GM12878 (cell line): ENCODE results near the gene HP1BP3. TPM values are rescaled to one million over a fixed set of nuclear protein-coding genes. Genes with fewer than 3 reads are reported as not detected.

ENCODE experiments used
- ATAC-seq: fragments of 200-7000 bp; cut with Tn5 transposase; 3 replicates; pipeline ENCODE4 v1.9.1; 2020; ENCODE audit warnings: mild to moderate bottlenecking, moderate library complexity
- BruUV-seq: library from RNA; stranded (reverse); fragments of 400-500 nt; replicated peaks from 2 replicates; lab custom pipeline; 2021; lab: Mats Ljungman, UMichigan
- CTCF ChIA-PET: fragments of 300-600 bp; sonication (Branson Sonifier 250); formaldehyde crosslinking; extraction: SDS; loops from one replicate; lab custom pipeline; 2021; ENCODE audit warnings: inconsistent platforms; lab: Yijun Ruan, JAX
- POLR2A ChIA-PET: fragments of 350-600 bp; formaldehyde crosslinking; extraction: SDS; loops from one replicate; lab custom pipeline; 2021; ENCODE audit warnings: inconsistent platforms; lab: Charles Lee
- RAD21 ChIA-PET: fragments of 300-600 bp; sonication (Branson Sonifier 250); formaldehyde crosslinking; loops from one replicate; lab custom pipeline; 2023; ENCODE audit warnings: antibody characterized with exemption; ENCODE audit not compliant: unreplicated experiment; lab: Charles Lee
- SMC1A ChIA-PET: fragments of 300-600 bp; sonication (Branson Sonifier 250); formaldehyde crosslinking; loops from one replicate; lab custom pipeline; 2023; ENCODE audit not compliant: unreplicated experiment, uncharacterized antibody; lab: Charles Lee
- DNase-seq: peaks from one replicate; pipeline ENCODE4 v3.0.0-alpha.2; 2011; ENCODE audit warnings: low read depth, low spot score
- FAIRE-seq: peaks from 3 replicates; lab custom pipeline; 2011; peaks lifted over from hg19 to GRCh38; lab: Jason Lieb, UNC
- H2AFZ ChIP-seq: 2 replicates; pipeline ENCODE4 v1.6.0; 2011; ENCODE audit warnings: low read depth, low read length, control low read depth; ENCODE audit not compliant: control insufficient read depth
- H3K27ac ChIP-seq: 2 replicates; pipeline ENCODE4 v1.5.1; 2011; ENCODE audit warnings: control low read depth; ENCODE audit not compliant: control insufficient read depth, insufficient read depth
- H3K27me3 ChIP-seq, 2 experiments: replicated peaks in 1 of 2; 2 replicates each; pipeline versions ENCODE4 v1.6.0 to v1.6.1; 2011; ENCODE audit warnings: low read length in 1 of 2; ENCODE audit not compliant: control insufficient read depth in 2 of 2, insufficient read depth in 2 of 2
- H3K36me3 ChIP-seq, 2 experiments: 2 replicates each; pipeline ENCODE4 v1.5.1; 2011; ENCODE audit warnings: low read length in 1 of 2; ENCODE audit not compliant: control insufficient read depth in 2 of 2, insufficient read depth in 2 of 2
- H3K4me1 ChIP-seq: 2 replicates; pipeline ENCODE4 v1.6.1; 2011; ENCODE audit warnings: mild to moderate bottlenecking, low read length, moderate library complexity, mixed read lengths; ENCODE audit not compliant: control insufficient read depth, insufficient read depth
- H3K4me2 ChIP-seq: 2 replicates; pipeline ENCODE4 v1.6.0; 2011; ENCODE audit warnings: control low read depth; ENCODE audit not compliant: control insufficient read depth, insufficient read depth
- H3K4me3 ChIP-seq: fragments of 200-600 bp; sonication (generic); 2 replicates; pipeline ENCODE4 v1.5.1; 2016
- H3K79me2 ChIP-seq: 2 replicates; pipeline ENCODE4 v1.6.0; 2011; ENCODE audit warnings: low read length; ENCODE audit not compliant: control insufficient read depth, insufficient read depth
- H3K9ac ChIP-seq: 2 replicates; pipeline ENCODE4 v1.8.0; 2011; ENCODE audit warnings: low read length, control low read depth, mixed read lengths; ENCODE audit not compliant: control insufficient read depth, insufficient read depth
- H3K9me3 ChIP-seq: replicated peaks from 3 replicates; pipeline ENCODE4 v1.5.1; 2011; ENCODE audit warnings: mild to moderate bottlenecking, low read length; ENCODE audit not compliant: control insufficient read depth, insufficient read depth
- H4K20me1 ChIP-seq: 2 replicates; pipeline ENCODE4 v1.6.0; 2011; ENCODE audit not compliant: control insufficient read depth, insufficient read depth
- ASH2L ChIP-seq: fragments of 300-600, 200-600 bp; sonication (generic); IDR thresholded peaks from 2 replicates; pipeline ENCODE4 v1.6.1; 2017; ENCODE audit warnings: low read depth, mild to moderate bottlenecking, borderline replicate concordance
- ATF7 ChIP-seq: fragments of 450-650 bp; IDR thresholded peaks from 2 replicates; pipeline ENCODE4 v1.6.1; 2016; ENCODE audit warnings: low read depth, mild to moderate bottlenecking
- CBX5 ChIP-seq: sonication (generic); IDR thresholded peaks from 2 replicates; pipeline ENCODE4 v1.6.1; 2016; ENCODE audit warnings: low read depth, moderate library complexity, mild to moderate bottlenecking, inconsistent platforms
- EZH2 ChIP-seq: IDR thresholded peaks from 2 replicates; pipeline ENCODE4 v1.6.1; 2012; ENCODE audit warnings: low read depth, mild to moderate bottlenecking, control low read depth, inconsistent platforms, low read length, borderline replicate concordance; ENCODE audit not compliant: control insufficient read depth
- IKZF1 ChIP-seq: fragments of 450-650 bp; conservative IDR thresholded peaks from 2 replicates; pipeline ENCODE4 v1.6.1; 2017; ENCODE audit warnings: antibody characterized with exemption, mild to moderate bottlenecking
- MEF2A ChIP-seq: IDR thresholded peaks from 2 replicates; pipeline ENCODE4 v1.6.1; 2011; ENCODE audit warnings: low read depth, mild to moderate bottlenecking, low read length, moderate library complexity; ENCODE audit not compliant: insufficient read depth
- MLLT1 ChIP-seq: fragments of 450-650 bp; IDR thresholded peaks from 2 replicates; pipeline ENCODE4 v1.6.1; 2016; ENCODE audit warnings: mild to moderate bottlenecking
- MTA2 ChIP-seq: fragments of 450-650 bp; IDR thresholded peaks from 2 replicates; pipeline ENCODE4 v1.6.1; 2016; ENCODE audit warnings: low read depth, mild to moderate bottlenecking, moderate library complexity
- SMAD5 ChIP-seq: IDR thresholded peaks from 2 replicates; pipeline ENCODE4 v1.6.1; 2016; ENCODE audit warnings: antibody characterized with exemption, low read depth
- SREBF2 ChIP-seq: IDR thresholded peaks from 2 replicates; pipeline ENCODE4 v1.6.1; 2012; ENCODE audit warnings: mild to moderate bottlenecking, low read length
- SUZ12 ChIP-seq: fragments of 200-600 bp; sonication (generic); IDR thresholded peaks from one replicate; pipeline ENCODE4 v1.6.1; 2018; ENCODE audit warnings: antibody characterized with exemption, mild to moderate bottlenecking; ENCODE audit not compliant: unreplicated experiment
- TBL1XR1 ChIP-seq: IDR thresholded peaks from 2 replicates; pipeline ENCODE4 v1.6.1; 2012; ENCODE audit warnings: low read depth, low read length, improper control_type of control experiment
- WRNIP1 ChIP-seq: IDR thresholded peaks from 2 replicates; pipeline ENCODE4 v1.6.1; 2011; ENCODE audit warnings: low read depth, low read length, improper control_type of control experiment, borderline replicate concordance
- ZNF217 ChIP-seq: fragments of 450-650 bp; IDR thresholded peaks from 2 replicates; pipeline ENCODE4 v1.6.1; 2017; ENCODE audit warnings: antibody characterized with exemption, mild to moderate bottlenecking
- WGBS: methylation state at CpG from one replicate; pipeline ENCODE4 v1.1.6; 2016; ENCODE audit warnings: low lambda C conversion rate; ENCODE audit not compliant: insufficient replicate concordance, insufficient coverage; ENCODE audit errors: missing lambda C conversion rate; 5-methylcytosine and 5-hydroxymethylcytosine counted together
- in situ Hi-C: fragments of 300-500 bp; cut with MboI; formaldehyde crosslinking; loops from 9 replicates; pipeline ENCODE4 v1.14.3; 2018; ENCODE audit warnings: mixed read lengths
- intact Hi-C: fragments of 100-400 bp; cut with micrococcal nuclease; formaldehyde crosslinking; loops from one replicate; pipeline ENCODE4 v1.14.2; 2022; ENCODE audit not compliant: unreplicated experiment
- polyA plus RNA-seq, 11 experiments: library from polyadenylated mRNA; depleted of rRNA in 4 of 11; unstranded in 6 of 11; stranded (reverse) in 5 of 11; fragments of >200 nt; fragmentation: Nextera tagmentation in 4 of 11; fragmentation: Illumina TruSeq in 1 of 11; extraction: Ambion mirVana in 4 of 11; extraction: Trizol in 1 of 11; gene quantifications; 1 replicate in 1 of 11; 2 replicates in 10 of 11; pipeline versions ENCODE4 v1.2.1 to v1.2.3, GENCODE V29; 2011 to 2016; ENCODE audit warnings: inconsistent platforms in 2 of 11, missing spikeins in 2 of 11, low read depth in 1 of 11
- total RNA-seq, 4 experiments: library from RNA; depleted of rRNA in 3 of 4; stranded (reverse); fragments of >200 nt in 3 of 4; fragmentation: Illumina TruSeq in 1 of 4; extraction: Trizol in 1 of 4; gene quantifications; 2 replicates each; pipeline versions ENCODE4 v1.2.1 to v1.2.3, GENCODE V29; 2013 to 2021
- TF ChIP-seq, protein P1 (sequence below): fragments of 450-650 bp; IDR thresholded peaks from 2 replicates; pipeline ENCODE4 v1.6.1; 2017; ENCODE audit warnings: borderline replicate concordance

Gene HP1BP3
- total and polyA plus RNA-seq, 10 of the 15 experiments (the other 5 are each of a cell fraction or from before 2014, with no cell fraction given): 32.6 to 188 (median 133) TPM

- TF ChIP-seq ASH2L (no peak), ZNF217 (no peak)
Observed at GRCh38 chr1:20716232-20716631, 70.9 kb downstream of the HP1BP3 start (continued).

- no peak for FAIRE-seq
- DNase-seq: no peak
- ChIA-PET CTCF (interaction anchor here (1.3 kb wide), 1 partner anchor 19 kb away, joined by 3 read pairs; no protein-coding TSS in a partner anchor), POLR2A (no interaction called here), RAD21 (no interaction called here), SMC1A (no interaction called here)
- 68% methylated on average over 15 of the region's 15 CpGs for WGBS
- no peaks in the 10 kb centered on the region; the same call in 2 of the 3 replicates for H3K9me3 ChIP-seq
- no peaks in the 10 kb centered on the region for H3K79me2 ChIP-seq
- no peaks in the 10 kb centered on the region for H3K4me1 ChIP-seq
- no peak for TF ChIP-seq SREBF2
- no peak for TF ChIP-seq IKZF1
- TF ChIP-seq WRNIP1: no peak
- TF ChIP-seq ATF7: no peak
- no peak for TF ChIP-seq MTA2
- no peak for TF ChIP-seq SMAD5
- TF ChIP-seq ASH2L: no peak
- TF ChIP-seq CBX5: no peak
- no peak for TF ChIP-seq MEF2A
- TF ChIP-seq MLLT1: no peak
- no peak for TF ChIP-seq EZH2
- TF ChIP-seq TBL1XR1: no peak
- TF ChIP-seq, protein P1, sequence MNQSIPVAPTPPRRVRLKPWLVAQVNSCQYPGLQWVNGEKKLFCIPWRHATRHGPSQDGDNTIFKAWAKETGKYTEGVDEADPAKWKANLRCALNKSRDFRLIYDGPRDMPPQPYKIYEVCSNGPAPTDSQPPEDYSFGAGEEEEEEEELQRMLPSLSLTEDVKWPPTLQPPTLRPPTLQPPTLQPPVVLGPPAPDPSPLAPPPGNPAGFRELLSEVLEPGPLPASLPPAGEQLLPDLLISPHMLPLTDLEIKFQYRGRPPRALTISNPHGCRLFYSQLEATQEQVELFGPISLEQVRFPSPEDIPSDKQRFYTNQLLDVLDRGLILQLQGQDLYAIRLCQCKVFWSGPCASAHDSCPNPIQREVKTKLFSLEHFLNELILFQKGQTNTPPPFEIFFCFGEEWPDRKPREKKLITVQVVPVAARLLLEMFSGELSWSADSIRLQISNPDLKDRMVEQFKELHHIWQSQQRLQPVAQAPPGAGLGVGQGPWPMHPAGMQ: no peak
- no peak for TF ChIP-seq SUZ12
- no peaks in the 10 kb centered on the region for H4K20me1 ChIP-seq
- H2AFZ ChIP-seq: no peak overlapping the region
- H3K4me3 ChIP-seq: no peak overlapping the region
- intact Hi-C loops: no loop called here
- H3K27ac ChIP-seq: no peak overlapping the region
- H3K4me2 ChIP-seq: no peak overlapping the region
- H3K9ac ChIP-seq: no peak overlapping the region
- in situ Hi-C loops: no loop called here
- no peak for ATAC-seq
- H3K27me3 ChIP-seq: peaks cover 0 to 5% of the 10 kb centered on the region in 2 experiments; a peak in 1 of 4 replicates
- no TSS peak for BruUV-seq
- H3K36me3 ChIP-seq: no peaks in the 10 kb centered on the region
Observed at GRCh38 chr1:20715406-20715805, 71.7 kb downstream of the HP1BP3 start.
